ES-I3 (cell line): Measurements from ENCODE around the gene FABP2.
"Not testable (repeated sequence)": the region's sequence is repeated elsewhere in the genome, so short reads cannot be mapped to it uniquely, and the experiment has no call there.

Experiments used
- H3K36me3 ChIP-seq: 2 replicates; pipeline ENCODE4 v1.6.1; 2013; ENCODE audit warnings: mild to moderate bottlenecking, low read length, control low read depth, moderate library complexity; ENCODE audit not compliant: insufficient read depth
- H3K4me1 ChIP-seq: 2 replicates; pipeline ENCODE4 v1.6.1; 2013; ENCODE audit warnings: mild to moderate bottlenecking, control low read depth, low read length; ENCODE audit not compliant: insufficient read depth
- H3K9ac ChIP-seq: 2 replicates; pipeline ENCODE4 v1.6.1; 2013; ENCODE audit warnings: low read depth, mild to moderate bottlenecking, low read length, moderate library complexity
- H3K9me3 ChIP-seq: 2 replicates; pipeline ENCODE4 v1.6.1; 2013; ENCODE audit warnings: mild to moderate bottlenecking, low read length, moderate library complexity; ENCODE audit not compliant: control insufficient read depth, insufficient read depth

FABP2 gene

DNA sequence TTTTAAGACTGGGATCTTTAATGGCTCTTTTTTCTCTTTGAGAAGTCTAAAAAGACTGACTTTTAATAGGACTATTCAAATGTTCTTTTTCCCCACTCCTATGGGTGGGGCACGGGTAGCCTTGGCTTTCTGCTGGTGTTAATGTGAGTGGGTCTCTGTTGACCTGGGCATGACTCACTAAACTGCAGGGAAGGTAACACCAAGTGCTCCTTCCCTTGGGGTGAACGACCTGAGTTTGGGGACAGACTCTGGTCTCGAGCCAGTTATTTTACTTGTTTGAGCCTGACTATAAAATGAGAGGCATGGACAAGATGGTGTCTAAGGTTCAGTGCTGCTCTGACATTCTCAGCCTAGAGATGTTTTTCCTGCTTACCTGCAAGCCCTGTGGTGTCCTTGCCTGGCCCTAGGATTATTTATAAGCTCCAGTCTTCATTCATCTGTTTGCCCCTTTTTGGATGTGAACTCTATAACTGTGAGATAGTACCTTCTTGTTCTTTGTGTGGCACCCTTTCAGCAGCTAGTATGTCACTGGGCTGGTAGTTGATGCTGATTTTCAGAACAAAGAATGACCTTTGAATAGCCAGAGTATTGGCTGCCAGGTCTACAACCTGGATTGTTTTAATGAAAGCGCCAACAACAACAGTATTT, 14.5 kb upstream of the FABP2 start:
- H3K9me3 ChIP-seq, H3K4me1 ChIP-seq, H3K36me3 ChIP-seq, H3K9ac ChIP-seq: not testable (repeated sequence)

DNA sequence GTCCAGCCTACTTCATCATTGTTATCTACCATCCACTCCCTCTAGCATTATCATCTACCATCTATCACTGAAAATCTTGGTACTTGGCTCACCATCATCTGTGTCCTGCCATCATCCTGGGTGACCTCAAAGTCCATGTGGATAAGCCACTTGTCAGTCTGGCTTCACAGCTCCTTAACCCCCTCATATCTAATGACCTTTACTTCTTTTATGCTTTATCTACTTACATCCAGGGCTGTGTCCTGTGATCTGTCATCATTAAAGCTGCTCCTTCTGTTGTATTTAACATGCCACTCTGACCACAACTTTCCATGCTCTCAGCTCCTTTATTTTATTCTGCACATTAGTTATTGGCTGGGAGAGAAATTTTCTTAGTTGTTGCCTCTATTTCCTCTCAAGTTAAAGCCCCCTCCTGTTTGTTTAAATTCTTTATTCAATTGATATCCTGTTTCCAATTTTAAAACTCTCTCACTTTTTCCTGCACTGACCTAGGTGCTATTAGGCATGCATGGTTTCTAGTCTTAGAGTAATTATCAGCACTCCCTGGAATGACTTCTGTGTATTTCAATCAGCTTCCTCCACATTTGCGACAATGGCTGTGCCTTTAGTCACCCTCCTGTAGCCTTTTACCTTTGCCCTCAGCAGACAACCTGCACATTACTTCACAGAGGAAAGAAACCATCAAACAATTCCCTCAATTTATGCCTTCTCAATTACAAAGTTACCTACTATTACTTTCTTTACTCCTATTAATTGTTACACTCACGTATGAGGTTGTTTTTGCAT, 8.1 kb upstream of the FABP2 start:
- Histone ChIP-seq H3K9me3 (no peaks in the 10 kb centered on the region), H3K36me3 (no peaks in the 10 kb centered on the region), H3K4me1 (no peaks in the 10 kb centered on the region), H3K9ac (no peak overlapping the region)

GRCh38 chr4:119328695-119329094, 6.8 kb upstream of the FABP2 start:
- Histone ChIP-seq H3K36me3 (no peaks in the 10 kb centered on the region), H3K9me3 (no peaks in the 10 kb centered on the region), H3K9ac (no peak overlapping the region), H3K4me1 (no peaks in the 10 kb centered on the region)

DNA sequence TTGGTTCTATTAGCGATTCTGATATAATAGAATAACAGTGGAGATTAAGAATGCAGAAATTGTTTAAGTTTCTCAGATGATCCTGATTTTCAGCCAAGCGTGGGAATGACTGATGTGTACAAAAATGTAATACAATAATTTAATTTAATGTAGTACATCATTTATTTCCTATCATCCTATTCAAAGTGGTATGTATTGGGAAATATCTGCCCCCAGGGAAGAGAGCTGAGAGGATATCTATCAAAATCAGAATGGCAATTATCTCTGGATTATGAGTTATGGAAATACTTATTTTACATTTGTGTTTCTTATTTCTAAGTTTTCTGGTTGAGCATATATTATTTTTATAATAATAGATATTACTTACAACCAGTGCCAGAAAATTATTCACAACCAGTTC, 3.9 kb downstream of the FABP2 start:
- H3K9ac ChIP-seq: no peak overlapping the region
- H3K36me3 ChIP-seq: no peaks in the 10 kb centered on the region
- peaks cover 5% of the 10 kb centered on the region; the same call in 1 of the 2 replicates for H3K4me1 ChIP-seq
- no peaks in the 10 kb centered on the region for H3K9me3 ChIP-seq

DNA sequence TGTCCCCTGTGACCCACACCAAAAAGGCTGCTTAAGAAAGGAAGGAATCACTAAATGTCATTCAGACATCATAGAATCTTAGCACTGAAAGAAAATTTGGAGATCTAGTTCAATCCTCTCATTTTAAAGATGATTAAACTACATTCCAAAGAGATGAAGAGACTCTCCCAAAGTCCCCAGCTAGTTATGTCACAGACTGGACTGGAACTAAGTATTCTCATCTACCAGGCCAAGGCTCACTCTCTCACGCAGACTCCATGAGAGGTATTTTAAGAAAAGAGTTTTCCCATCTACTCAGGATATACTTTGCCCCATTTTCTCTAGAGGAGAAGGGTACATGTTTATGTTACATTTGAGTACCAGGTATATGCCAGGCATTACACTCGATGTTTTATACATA, 6.9 kb downstream of the FABP2 start:
- no peak overlapping the region; the same call in 1 of the 2 replicates for H3K9ac ChIP-seq
- peaks cover 5% of the 10 kb centered on the region; the same call in 1 of the 2 replicates for H3K4me1 ChIP-seq
- H3K36me3 ChIP-seq: no peaks in the 10 kb centered on the region
- no peaks in the 10 kb centered on the region for H3K9me3 ChIP-seq

DNA sequence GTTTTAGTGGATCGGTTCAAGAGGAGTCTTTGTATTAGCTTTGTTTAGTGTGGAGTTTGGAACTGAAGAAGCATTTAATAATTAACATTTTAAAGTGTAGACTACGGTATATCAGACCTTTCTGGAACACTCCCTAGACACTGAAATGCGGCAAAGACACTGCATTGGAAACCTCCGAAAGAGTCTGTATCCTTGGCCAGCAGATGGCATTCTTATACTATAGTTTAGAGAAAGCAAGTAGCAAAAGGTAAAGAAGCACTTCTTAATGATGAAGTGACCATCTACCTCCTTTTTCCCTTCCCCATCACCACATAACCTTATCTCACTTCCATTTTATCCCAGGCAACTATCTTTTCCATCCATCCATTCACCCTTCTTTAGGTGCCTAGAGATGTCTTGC, 7.6 kb downstream of the FABP2 start:
- Histone ChIP-seq H3K9me3 (no peaks in the 10 kb centered on the region), H3K9ac (no peak overlapping the region), H3K4me1 (peaks cover 5% of the 10 kb centered on the region; the same call in 1 of the 2 replicates), H3K36me3 (no peaks in the 10 kb centered on the region)

- H3K36me3 ChIP-seq: no peaks in the 10 kb centered on the region
- no peak overlapping the region for H3K9ac ChIP-seq
- H3K4me1 ChIP-seq: peaks cover 5% of the 10 kb centered on the region; the same call in 1 of the 2 replicates
- no peaks in the 10 kb centered on the region for H3K9me3 ChIP-seq
These were observed 8.7 kb downstream of the FABP2 start for GRCh38 chr4:119313237-119313636.

DNA sequence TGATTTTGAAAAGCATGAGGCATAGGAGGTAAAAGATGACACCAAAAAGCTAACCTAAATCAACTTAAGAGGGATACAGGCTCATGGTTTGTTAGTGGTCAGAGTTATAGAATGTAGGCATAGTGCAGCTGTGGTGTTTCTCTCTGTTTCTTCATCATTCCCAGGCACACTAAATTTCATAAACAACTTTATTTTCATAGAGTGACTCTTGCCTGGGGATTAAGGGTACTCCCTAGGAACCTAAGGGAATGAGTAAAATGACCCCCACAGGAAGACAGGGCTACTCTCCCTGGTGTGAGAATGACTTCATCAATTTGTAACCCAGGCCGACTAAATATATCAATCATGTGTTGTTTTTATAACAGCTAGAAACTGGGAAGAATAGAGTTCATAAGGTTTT, 11.1 kb downstream of the FABP2 start:
- Histone ChIP-seq H3K36me3 (no peaks in the 10 kb centered on the region), H3K9me3 (no peaks in the 10 kb centered on the region), H3K4me1 (peaks cover 5% of the 10 kb centered on the region; the same call in 1 of the 2 replicates), H3K9ac (no peak overlapping the region)

GRCh38 chr4:119307606-119308005, 14.3 kb downstream of the FABP2 start:
- Histone ChIP-seq H3K4me1 (no peaks in the 10 kb centered on the region), H3K9ac (no peak overlapping the region), H3K36me3 (no peaks in the 10 kb centered on the region), H3K9me3 (no peaks in the 10 kb centered on the region)

GRCh38 chr4:119304431-119304830, 17.5 kb downstream of the FABP2 start:
- Histone ChIP-seq H3K4me1 (no peaks in the 10 kb centered on the region), H3K9me3 (no peaks in the 10 kb centered on the region), H3K9ac (no peak overlapping the region), H3K36me3 (no peaks in the 10 kb centered on the region)

- H3K36me3 ChIP-seq: no peaks in the 10 kb centered on the region
These were observed 18.2 kb downstream of the FABP2 start for GRCh38 chr4:119303587-119304305.

GRCh38 chr4:119302073-119302832, 19.7 kb downstream of the FABP2 start:
- Histone ChIP-seq H3K4me1 (no peaks in the 10 kb centered on the region), H3K36me3 (no peaks in the 10 kb centered on the region), H3K9me3 (no peaks in the 10 kb centered on the region), H3K9ac (no peak overlapping the region)

More at GRCh38 chr4:119303587-119304305, 18.2 kb downstream of the FABP2 start:
- Histone ChIP-seq H3K9ac (no peak overlapping the region), H3K4me1 (no peaks in the 10 kb centered on the region), H3K9me3 (no peaks in the 10 kb centered on the region)

- H3K9me3 ChIP-seq: no peaks in the 10 kb centered on the region
- no peaks in the 10 kb centered on the region for H3K4me1 ChIP-seq
These were observed 21.6 kb downstream of the FABP2 start for GRCh38 chr4:119300101-119300978.

More at GRCh38 chr4:119300101-119300978, 21.6 kb downstream of the FABP2 start:
- Histone ChIP-seq H3K9ac (peak overlapping the region; percentile 85), H3K36me3 (no peaks in the 10 kb centered on the region)
